ENCODE data around the gene FLRT2.

FLRT2 gene

GRCh38 chr14:85508863-85509262 is 21.1 kb upstream of the FLRT2 start:
- no peak for TF ChIP-seq CTCF (IDR thresholded peaks at IDR 0.05; ENCODE audit: extremely low read depth, missing control alignments)
- DNase-seq (ENCODE audit: low spot score) = no peak

- no peak for DNase-seq (ENCODE audit: low spot score)
- TF ChIP-seq CTCF (IDR thresholded peaks at IDR 0.05; ENCODE audit: extremely low read depth, missing control alignments) = no peak
These were observed 17.5 kb upstream of the FLRT2 start for GRCh38 chr14:85512451-85512850.

GRCh38 chr14:85514487-85514886 is 15.5 kb upstream of the FLRT2 start:
- no peak for DNase-seq (ENCODE audit: low spot score)
- TF ChIP-seq CTCF (IDR thresholded peaks at IDR 0.05; ENCODE audit: extremely low read depth, missing control alignments) = no peak

GRCh38 chr14:85516239-85517113 is 13.5 kb upstream of the FLRT2 start:
- no peak for DNase-seq (ENCODE audit: low spot score)
- TF ChIP-seq CTCF (IDR thresholded peaks at IDR 0.05; ENCODE audit: extremely low read depth, missing control alignments) = no peak

- no peak for DNase-seq (ENCODE audit: low spot score)
- TF ChIP-seq CTCF (IDR thresholded peaks at IDR 0.05; ENCODE audit: extremely low read depth, missing control alignments) = no peak
These were observed 12.7 kb upstream of the FLRT2 start for GRCh38 chr14:85517114-85517688.

- DNase-seq (ENCODE audit: low spot score) = no peak
- TF ChIP-seq CTCF (IDR thresholded peaks at IDR 0.05; ENCODE audit: extremely low read depth, missing control alignments) = no peak
These were observed 10.2 kb upstream of the FLRT2 start for GRCh38 chr14:85519661-85520305.

GRCh38 chr14:85520581-85520980 is 9.4 kb upstream of the FLRT2 start:
- DNase-seq (ENCODE audit: low spot score) = no peak
- no peak for TF ChIP-seq CTCF (IDR thresholded peaks at IDR 0.05; ENCODE audit: extremely low read depth, missing control alignments)

All from GM20000 (cell line).